OCI-LY1 (cell line): ENCODE results near the gene CACUL1.

Experiments
- H2AFZ ChIP-seq: fragments of 200-600 bp; sonication (generic), shearing (Covaris generic); 2 replicates; pipeline ENCODE4 v1.6.0; 2014; ENCODE audit warnings: antibody characterized with exemption, mild to moderate bottlenecking, low read length
- H3F3A ChIP-seq: fragments of 200-600 bp; sonication (generic), shearing (Covaris generic); 2 replicates; pipeline ENCODE4 v1.6.0; 2014; ENCODE audit warnings: mild to moderate bottlenecking, antibody characterized with exemption, low read length, moderate library complexity; ENCODE audit not compliant: insufficient read depth
- H3K27ac ChIP-seq: fragments of 200-600 bp; sonication (generic); 2 replicates; pipeline ENCODE4 v1.5.1; 2014; ENCODE audit warnings: low read length, mixed run types, mild to moderate bottlenecking, low read depth; ENCODE audit not compliant: poor library complexity, severe bottlenecking
- H3K27me3 ChIP-seq: fragments of 200-600 bp; sonication (generic); 2 replicates; pipeline ENCODE4 v1.6.0; 2014; ENCODE audit warnings: antibody characterized with exemption, mild to moderate bottlenecking, low read length, moderate library complexity; ENCODE audit not compliant: insufficient read depth
- H3K36me3 ChIP-seq: fragments of 200-600 bp; sonication (generic); 2 replicates; pipeline ENCODE4 v1.6.1; 2014; ENCODE audit warnings: mild to moderate bottlenecking, antibody characterized with exemption, low read length, moderate library complexity, mixed read lengths; ENCODE audit not compliant: insufficient read depth
- H3K4me1 ChIP-seq: fragments of 200-600 bp; sonication (generic); 2 replicates; pipeline ENCODE4 v1.5.1; 2014; ENCODE audit warnings: mild to moderate bottlenecking, low read length, moderate library complexity; ENCODE audit not compliant: insufficient read depth, severe bottlenecking
- H3K4me2 ChIP-seq: fragments of 200-600 bp; sonication (generic), shearing (Covaris generic); 2 replicates; pipeline ENCODE4 v1.6.1; 2014; ENCODE audit warnings: low read length
- H3K4me3 ChIP-seq: fragments of 200-600 bp; sonication (generic); 2 replicates; pipeline ENCODE4 v1.5.1; 2014; ENCODE audit warnings: low read length, low read depth, mild to moderate bottlenecking, mixed read lengths; ENCODE audit not compliant: poor library complexity, severe bottlenecking
- H3K79me2 ChIP-seq: fragments of 200-600 bp; shearing (Covaris generic); 2 replicates; pipeline ENCODE4 v1.6.1; 2016; ENCODE audit warnings: mixed run types, low read length, mixed read lengths; ENCODE audit not compliant: insufficient read depth
- H3K9ac ChIP-seq: fragments of 200-600 bp; sonication (generic), shearing (Covaris generic); 2 replicates; pipeline ENCODE4 v1.6.1; 2014; ENCODE audit warnings: mild to moderate bottlenecking, low read length, mixed read lengths
- H3K9me2 ChIP-seq: fragments of 200-600 bp; sonication (generic), shearing (Covaris generic); 2 replicates; pipeline ENCODE4 v1.6.1; 2014; ENCODE audit warnings: low read depth, mild to moderate bottlenecking, low read length, mixed read lengths
- H3K9me3 ChIP-seq: fragments of 200-600 bp; shearing (Covaris generic); 2 replicates; pipeline ENCODE4 v1.6.1; 2014; ENCODE audit warnings: low read length, mixed read lengths
- H4K20me1 ChIP-seq: fragments of 200-600 bp; sonication (generic), shearing (Covaris generic); 2 replicates; pipeline ENCODE4 v1.6.0; 2016; ENCODE audit warnings: mild to moderate bottlenecking, low read length; ENCODE audit not compliant: insufficient read depth
- EZH2 ChIP-seq: fragments of 200-600 bp; sonication (generic), shearing (Covaris generic); IDR thresholded peaks from 2 replicates; pipeline ENCODE4 v1.8.0; 2017; ENCODE audit warnings: borderline replicate concordance, mixed run types, mild to moderate bottlenecking, antibody characterized with exemption, low read length, moderate library complexity, mixed read lengths
- TF ChIP-seq, protein P1 (sequence below): fragments of 200-600 bp; sonication (generic), shearing (Covaris generic); IDR thresholded peaks from 2 replicates; pipeline ENCODE4 v1.5.1; 2017; ENCODE audit warnings: mild to moderate bottlenecking, antibody characterized with exemption, low read length, moderate library complexity, mixed read lengths

CACUL1 gene

DNA sequence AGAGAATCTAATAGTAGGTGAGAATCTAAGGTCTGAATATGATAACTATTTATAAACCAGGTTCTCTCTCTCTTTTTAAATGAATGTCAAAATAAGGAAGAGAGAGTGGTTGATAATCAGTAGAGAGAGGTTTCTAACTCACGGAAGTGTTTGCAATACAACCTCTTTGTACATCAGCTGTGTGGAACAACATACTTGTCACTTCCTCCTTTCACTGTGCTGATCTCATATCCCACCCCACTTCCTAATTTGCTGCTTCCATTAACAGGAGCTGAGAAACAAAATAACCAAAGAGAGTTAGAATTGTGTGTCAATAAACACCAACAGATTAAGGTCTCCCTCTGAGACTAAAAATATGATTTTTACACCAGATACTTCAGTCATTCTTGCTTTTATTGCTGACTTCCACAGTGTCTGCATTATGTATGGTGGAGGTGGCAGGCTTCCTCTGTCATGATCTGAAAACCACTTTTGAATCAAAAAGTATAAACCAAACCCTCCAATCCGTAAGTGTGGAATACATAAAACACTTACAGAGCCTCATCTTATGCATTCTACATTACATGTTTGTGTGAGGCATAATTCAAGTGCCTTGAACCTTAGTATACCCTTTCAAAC, 25.0 kb downstream of the CACUL1 start:
- H3K4me2 ChIP-seq: peak overlapping the region; percentile 52
- H3K27ac ChIP-seq: peak overlapping the region; percentile 81
- H4K20me1 ChIP-seq: no peaks in the 10 kb centered on the region
- H3K9ac ChIP-seq: no peak overlapping the region; the same call in 1 of the 2 replicates
- no peak overlapping the region for H2AFZ ChIP-seq
- peaks cover 48% of the 10 kb centered on the region for H3K79me2 ChIP-seq
- no peaks in the 10 kb centered on the region for H3K9me2 ChIP-seq
- no peak for TF ChIP-seq EZH2
- no peaks in the 10 kb centered on the region for H3K27me3 ChIP-seq
- H3K4me1 ChIP-seq: peaks cover 48% of the 10 kb centered on the region
- peaks cover 6% of the 10 kb centered on the region; the same call in 1 of the 2 replicates for H3K36me3 ChIP-seq
- no peaks in the 10 kb centered on the region for H3F3A ChIP-seq
- no peaks in the 10 kb centered on the region for H3K9me3 ChIP-seq
- peak overlapping the region; percentile 8 for H3K4me3 ChIP-seq

DNA sequence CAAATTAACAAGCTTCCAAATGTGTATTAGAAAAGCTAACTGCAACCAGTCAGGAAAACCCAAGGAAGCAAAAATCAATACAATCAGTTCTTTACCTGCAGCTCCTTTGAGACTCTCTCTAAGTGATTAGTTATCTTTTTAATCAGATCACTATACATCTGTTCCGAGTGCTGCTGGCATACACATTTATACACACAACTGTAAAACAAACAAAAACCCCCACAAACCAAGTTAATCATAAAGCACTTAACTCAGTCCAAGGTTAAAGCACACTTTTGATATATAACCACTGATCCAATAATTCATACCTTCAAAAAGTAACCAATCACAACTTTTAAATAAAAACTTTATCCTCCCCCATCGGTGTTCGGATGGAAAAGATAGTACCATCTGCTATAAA, 25.6 kb downstream of the CACUL1 start:
- peaks cover 42% of the 10 kb centered on the region for H3K79me2 ChIP-seq
- no peaks in the 10 kb centered on the region for H3K27me3 ChIP-seq
- H3K4me3 ChIP-seq: peak overlapping the region; percentile 8
- peaks cover 6% of the 10 kb centered on the region; the same call in 1 of the 2 replicates for H3K36me3 ChIP-seq
- H3K27ac ChIP-seq: peak overlapping the region; percentile 81
- H3K4me2 ChIP-seq: peak overlapping the region; percentile 52
- H3K9me2 ChIP-seq: no peaks in the 10 kb centered on the region
- H3K4me1 ChIP-seq: peaks cover 45% of the 10 kb centered on the region
- H2AFZ ChIP-seq: no peak overlapping the region
- H3F3A ChIP-seq: no peaks in the 10 kb centered on the region
- no peak for TF ChIP-seq EZH2
- TF ChIP-seq, protein P1, sequence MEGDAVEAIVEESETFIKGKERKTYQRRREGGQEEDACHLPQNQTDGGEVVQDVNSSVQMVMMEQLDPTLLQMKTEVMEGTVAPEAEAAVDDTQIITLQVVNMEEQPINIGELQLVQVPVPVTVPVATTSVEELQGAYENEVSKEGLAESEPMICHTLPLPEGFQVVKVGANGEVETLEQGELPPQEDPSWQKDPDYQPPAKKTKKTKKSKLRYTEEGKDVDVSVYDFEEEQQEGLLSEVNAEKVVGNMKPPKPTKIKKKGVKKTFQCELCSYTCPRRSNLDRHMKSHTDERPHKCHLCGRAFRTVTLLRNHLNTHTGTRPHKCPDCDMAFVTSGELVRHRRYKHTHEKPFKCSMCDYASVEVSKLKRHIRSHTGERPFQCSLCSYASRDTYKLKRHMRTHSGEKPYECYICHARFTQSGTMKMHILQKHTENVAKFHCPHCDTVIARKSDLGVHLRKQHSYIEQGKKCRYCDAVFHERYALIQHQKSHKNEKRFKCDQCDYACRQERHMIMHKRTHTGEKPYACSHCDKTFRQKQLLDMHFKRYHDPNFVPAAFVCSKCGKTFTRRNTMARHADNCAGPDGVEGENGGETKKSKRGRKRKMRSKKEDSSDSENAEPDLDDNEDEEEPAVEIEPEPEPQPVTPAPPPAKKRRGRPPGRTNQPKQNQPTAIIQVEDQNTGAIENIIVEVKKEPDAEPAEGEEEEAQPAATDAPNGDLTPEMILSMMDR: no peak
- H3K9ac ChIP-seq: no peak overlapping the region; the same call in 1 of the 2 replicates
- no peaks in the 10 kb centered on the region for H4K20me1 ChIP-seq
- no peaks in the 10 kb centered on the region for H3K9me3 ChIP-seq

DNA sequence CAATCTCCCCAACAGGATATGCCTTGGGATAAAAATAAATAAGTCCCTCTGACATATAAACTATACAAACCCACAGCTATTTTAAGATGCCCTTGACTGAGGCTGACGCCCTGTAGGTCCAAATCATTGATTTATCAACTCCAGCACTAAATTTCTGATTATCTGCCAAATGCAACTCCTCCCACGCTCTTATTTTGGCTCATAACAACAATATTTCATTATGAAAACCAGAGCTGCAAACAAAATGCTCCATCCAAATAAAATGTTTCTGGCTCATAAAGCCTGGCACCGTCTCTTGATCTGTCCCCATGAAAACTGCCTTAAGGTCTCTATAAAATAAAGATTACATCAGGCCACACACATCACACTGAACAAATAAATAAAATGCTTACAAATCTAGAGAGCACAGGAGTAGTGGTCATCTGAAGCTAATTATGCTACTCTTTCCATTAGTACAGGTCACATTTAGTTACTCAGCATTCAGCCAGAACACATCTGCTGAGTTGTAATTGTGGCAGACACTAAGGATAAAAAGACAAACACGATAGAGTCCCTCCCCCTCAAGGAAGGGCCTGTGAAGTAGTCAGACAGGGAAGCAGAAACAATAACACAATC, 28.8 kb downstream of the CACUL1 start:
- H3K79me2 ChIP-seq: peaks cover 14% of the 10 kb centered on the region

More for the DNA sequence above, 28.8 kb downstream of the CACUL1 start:
- H3K9ac ChIP-seq: no peak overlapping the region
- peaks cover 32% of the 10 kb centered on the region for H3K4me1 ChIP-seq
- no peak overlapping the region for H3K27ac ChIP-seq
- H3F3A ChIP-seq: no peaks in the 10 kb centered on the region; the same call in 1 of the 2 replicates
- H3K27me3 ChIP-seq: no peaks in the 10 kb centered on the region
- H2AFZ ChIP-seq: no peak overlapping the region
- H3K36me3 ChIP-seq: peaks cover 12% of the 10 kb centered on the region; the same call in 1 of the 2 replicates
- no peak overlapping the region for H3K4me3 ChIP-seq
- no peaks in the 10 kb centered on the region for H3K9me3 ChIP-seq
- H3K4me2 ChIP-seq: no peak overlapping the region
- TF ChIP-seq, protein P1: no peak
- TF ChIP-seq EZH2: no peak
- no peaks in the 10 kb centered on the region for H3K9me2 ChIP-seq
- no peaks in the 10 kb centered on the region for H4K20me1 ChIP-seq
